Measurements from ENCODE around the gene GPNMB.

Gene GPNMB

DNA sequence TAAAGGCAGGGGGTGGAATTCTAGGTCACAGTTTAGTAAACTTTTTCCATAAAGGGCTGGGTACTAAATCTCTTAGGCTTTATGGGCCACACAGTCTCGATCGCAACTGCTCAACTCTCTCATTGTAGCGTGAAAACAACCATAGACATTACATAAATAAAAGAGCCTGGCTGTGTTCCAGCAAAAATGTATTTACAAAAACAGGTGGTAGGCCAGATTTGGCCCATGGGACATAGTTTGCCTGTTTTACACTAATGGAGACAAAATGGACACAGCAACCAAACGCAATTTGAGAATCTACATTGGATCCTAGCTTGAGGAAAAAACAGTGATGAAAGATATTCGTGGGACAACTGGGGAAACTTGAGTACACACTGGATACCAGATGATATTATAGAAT is 29.3 kb downstream of the GPNMB start:
- DNase-seq, result no peak

- DNase-seq, result no peak
Measured at GRCh38 chr7:23276376-23276775, 29.8 kb downstream of the GPNMB start.

DNA sequence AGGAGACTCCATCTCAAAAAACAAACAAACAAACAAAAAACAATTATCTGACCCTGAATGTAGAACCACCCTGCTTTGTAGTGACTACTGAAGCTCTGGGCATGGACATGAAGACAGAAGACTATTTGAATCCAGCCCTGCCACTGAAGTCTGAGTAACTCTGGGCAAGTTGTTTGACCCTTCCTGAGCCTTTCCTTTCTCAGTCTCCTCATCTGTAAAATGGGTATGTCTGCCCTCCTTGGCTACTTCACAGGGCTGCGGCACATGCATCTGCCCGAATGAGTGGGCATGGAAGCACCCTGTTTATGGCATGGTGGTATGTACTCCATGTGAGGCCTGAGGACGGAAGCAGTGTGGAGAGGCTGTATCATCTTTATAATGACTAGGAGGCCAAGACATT is 30.4 kb downstream of the GPNMB start:
- no peak for DNase-seq

DNA sequence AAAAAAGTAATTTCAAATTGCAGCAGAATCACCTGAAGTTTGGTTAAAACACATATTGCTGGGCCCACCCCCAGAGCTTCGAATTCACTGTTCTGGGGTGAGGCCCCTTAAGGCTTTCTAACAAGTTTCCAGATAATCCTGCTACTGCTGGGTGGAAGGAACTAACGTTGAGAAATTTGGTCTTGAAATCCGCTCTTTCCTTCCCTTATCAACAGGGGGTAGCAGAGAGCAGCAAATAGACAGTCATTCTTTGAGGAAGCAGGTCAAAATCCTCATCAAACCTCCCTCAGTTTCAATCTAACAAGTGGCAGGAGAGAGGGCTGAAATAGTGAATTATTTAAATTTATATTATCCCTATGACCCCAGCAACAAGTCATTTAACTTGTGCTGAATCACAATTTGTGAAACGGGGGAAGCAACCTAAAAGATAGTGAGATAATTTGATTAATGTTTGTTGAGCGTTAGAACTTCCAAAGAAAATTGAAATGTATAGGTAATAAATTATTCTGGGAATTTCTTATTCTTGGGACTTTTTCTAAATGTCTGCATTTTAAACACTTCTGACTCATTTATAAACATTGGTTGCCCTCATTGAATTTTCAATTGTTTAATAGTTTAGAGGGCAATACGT is 30.9 kb downstream of the GPNMB start:
- peak; percentile 39 to 68 for DNase-seq

- DNase-seq, result no peak
Measured at GRCh38 chr7:23279819-23280525, 33.4 kb downstream of the GPNMB start.

DNA sequence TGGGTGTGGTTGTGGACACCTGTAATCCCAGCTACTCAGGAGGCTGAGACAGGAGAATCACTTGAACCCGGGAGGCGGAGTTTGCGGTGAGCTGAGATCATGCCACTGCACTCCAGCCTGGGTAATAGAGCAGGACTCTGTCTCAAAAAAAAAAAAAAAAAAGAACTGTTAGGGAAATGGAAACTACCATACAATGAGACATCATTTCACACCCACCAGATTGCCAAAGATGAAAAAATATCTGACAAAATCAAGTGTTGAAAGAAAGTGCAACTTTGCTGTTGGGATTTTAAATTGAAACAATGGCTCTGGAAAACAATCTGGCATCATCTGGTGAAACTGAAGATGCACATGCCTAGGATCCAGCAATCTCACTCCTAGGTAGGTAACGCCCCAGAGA is 36.5 kb downstream of the GPNMB start:
- no peak for DNase-seq

DNA sequence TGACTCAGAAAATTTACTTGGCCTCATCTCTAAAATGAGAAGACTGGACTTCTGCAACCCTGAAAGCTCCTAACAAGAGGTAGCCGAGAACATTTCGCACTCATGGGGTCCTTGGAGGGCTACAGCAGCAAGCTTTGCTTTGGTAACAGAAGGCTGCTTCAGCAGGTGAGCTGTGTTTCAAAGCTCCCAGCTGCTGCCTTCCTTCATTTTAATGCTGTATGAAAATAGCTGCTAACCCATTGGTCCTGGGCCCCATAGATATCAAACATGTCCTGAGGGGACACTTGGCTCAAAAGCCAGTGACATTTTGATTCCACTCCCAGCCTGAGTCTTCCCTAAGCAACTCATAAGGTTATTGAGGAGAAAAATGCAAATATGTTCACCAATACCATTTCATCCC is 38.3 kb downstream of the GPNMB start:
- no peak for DNase-seq

DNA sequence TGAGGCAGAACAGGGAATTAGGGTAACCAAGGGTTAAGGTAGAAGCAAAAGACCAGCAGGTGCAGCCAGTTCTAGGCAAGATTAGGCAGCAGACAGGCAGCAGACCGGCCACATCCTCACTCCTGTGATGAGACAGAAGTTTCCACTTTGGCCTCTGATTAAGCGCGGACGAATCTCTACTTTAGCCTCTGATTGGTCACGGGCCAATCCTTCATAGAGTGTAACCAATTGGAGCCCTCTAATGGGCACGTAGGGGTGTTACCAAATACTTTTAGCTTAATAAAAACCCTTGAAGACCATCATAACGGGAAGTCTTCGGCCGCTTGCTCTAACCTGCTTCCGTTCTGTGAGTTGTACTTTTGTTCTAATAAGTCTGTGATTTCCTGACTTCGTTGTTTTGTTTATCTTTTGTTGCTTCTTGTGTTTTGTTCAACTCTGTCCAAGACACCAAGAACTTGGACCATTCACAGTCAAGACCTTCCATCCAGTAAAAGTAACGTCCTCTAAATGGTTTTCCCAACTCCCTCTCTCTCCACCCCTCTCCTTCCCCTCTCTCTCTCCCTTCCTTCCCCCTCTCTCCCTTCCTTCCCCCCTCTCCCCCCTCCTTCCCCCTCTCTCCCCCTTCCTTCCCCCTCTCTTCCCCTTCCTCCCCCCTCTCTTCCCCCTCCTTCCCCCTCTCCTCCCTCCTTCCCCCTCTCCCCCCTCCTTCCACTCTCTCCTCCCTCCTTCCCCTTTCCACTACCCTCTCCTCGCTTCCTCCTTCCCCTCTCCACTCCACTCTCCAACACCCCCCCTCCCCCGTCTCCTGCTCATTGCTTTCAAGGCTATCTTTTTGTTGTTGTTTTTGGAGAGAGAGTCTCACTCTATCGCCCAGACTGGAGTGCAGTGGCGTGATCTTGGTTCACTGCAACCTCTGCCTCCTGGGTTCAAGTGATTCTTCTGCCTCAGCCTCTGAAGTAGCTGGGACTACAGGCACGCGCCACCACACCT is 39.4 kb downstream of the GPNMB start:
- DNase-seq, result no peak

- DNase-seq, result no peak
Measured at GRCh38 chr7:23287612-23288011, 41.0 kb downstream of the GPNMB start.

- no peak for DNase-seq
Measured at GRCh38 chr7:23290993-23291392, 44.4 kb downstream of the GPNMB start.

GRCh38 chr7:23291957-23292560 is 45.5 kb downstream of the GPNMB start:
- no peak for DNase-seq

DNA sequence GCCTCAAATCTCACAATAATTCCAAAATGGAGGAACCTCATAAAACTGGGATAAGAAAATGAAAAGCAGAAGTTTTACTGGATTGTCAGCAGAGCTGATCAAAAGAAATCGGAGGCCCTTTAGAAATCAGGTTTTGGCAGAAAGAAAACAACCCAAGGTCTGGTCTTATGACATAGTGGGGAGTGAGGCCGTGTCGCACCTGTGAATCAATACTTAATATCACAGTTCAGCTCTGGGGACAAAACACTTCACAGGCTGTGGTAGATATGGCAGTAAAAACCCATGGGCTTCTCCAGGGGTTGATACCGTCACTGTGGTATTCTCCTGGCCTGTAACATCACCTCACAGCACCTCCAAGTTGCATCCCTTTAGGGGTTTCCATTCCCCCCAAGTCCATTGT is 46.0 kb downstream of the GPNMB start:
- DNase-seq, result no peak

- no peak for DNase-seq
Measured at GRCh38 chr7:23293500-23294073, 47.0 kb downstream of the GPNMB start.

- DNase-seq, result no peak
Measured at GRCh38 chr7:23294549-23295400, 48.2 kb downstream of the GPNMB start.

DNA sequence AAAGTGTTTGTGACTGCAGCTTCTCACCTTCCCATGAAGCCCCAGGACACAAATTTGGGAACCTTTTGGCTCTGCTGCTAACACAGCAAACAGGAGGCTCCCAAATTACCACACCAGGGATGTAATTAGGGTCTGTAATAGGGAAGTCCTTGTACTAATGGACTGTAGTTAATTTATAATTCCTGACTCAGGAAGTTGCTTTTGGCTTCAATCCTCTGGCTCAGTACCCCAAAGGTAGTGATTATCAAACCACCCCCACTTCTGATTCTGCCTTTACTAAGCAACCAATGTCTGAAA is 48.8 kb downstream of the GPNMB start:
- DNase-seq, result no peak

DNA sequence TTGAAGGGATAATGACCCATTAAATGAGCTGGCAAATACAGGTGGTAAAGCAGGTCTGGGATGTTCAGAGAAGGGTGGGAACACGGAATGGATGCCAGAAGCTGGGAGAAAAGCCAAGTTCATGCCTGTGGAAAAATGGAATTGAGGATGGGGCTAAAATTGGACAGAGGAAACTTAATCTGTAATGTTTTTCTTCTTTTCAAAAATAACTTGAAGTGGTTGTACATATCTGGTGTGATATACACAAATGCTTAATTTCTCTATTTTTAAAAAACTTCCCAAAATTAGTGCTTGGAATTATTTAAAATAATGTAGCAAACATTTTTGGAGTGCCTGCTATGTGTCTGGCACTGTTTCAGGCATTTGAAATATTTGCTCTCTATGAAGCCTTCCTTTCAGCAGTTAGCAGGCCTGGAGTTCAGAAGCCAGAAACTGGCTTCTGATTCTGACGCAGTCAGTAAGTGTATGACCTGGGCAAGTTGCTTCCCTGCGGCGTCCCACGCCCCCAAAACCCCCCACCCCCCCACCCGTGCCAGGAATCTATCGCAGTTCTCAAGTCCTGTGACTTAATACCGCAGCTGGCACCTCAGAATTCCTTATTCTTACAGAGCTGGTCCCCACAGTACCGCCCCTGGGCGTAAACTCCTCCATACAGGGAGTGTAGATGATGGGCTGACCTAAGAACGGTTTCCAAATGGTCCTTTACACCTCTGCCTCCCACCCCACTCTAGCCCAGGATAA is 51.7 kb downstream of the GPNMB start:
- DNase-seq, result peak in 1 of 2 donors; percentile 6

- DNase-seq, result peak; percentile 96
Measured at GRCh38 chr7:23298885-23299769, 52.6 kb downstream of the GPNMB start, which contains the start of gene MALSU1. TSS of gene MALSU1 (plus strand) at chr7:23299339. CDS start at chr7:23299353, 14 bp downstream.

DNA sequence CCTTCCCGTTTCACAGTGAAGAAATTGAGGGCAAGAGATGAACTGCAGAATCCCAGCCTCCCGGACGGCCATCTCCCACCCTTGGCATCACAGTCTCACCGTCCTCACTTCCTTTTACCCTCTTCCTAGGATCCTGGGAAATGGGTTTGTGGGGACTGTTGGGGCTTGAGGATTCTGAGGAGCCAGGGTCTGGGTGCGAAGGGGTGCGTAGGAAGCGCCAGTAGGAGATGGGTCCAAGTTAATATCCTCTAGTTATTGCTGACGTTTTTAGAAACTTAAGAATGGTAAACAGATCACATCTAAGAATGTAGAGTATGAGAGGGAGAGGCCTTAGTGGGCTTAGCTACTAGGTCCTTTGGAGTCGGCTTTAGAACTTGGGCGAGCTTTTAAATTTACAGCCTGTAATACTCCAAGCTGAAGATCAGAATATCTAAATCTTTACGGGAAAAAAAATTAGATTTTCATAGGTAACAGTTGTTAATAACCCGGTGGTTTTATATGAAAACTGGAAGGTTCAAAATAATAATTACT is 53.3 kb downstream of the GPNMB start:
- no peak for DNase-seq

GRCh38 chr7:23306936-23307521 is 60.5 kb downstream of the GPNMB start:
- no peak for DNase-seq

Measured in CD4-positive, alpha-beta T cell treated with Interferon alpha-2 for 1 hour (primary cell).